Measurements from ENCODE around the gene FBXO15. TPM values are rescaled to one million over a fixed set of nuclear protein-coding genes. Genes with fewer than 3 reads are reported as not detected.

The FBXO15 gene
- total and polyA plus RNA-seq, 2 of the 8 experiments (the other 6 are each of a cell fraction or from before 2014, with no cell fraction given) = 0.84 to 0.85 TPM

DNA sequence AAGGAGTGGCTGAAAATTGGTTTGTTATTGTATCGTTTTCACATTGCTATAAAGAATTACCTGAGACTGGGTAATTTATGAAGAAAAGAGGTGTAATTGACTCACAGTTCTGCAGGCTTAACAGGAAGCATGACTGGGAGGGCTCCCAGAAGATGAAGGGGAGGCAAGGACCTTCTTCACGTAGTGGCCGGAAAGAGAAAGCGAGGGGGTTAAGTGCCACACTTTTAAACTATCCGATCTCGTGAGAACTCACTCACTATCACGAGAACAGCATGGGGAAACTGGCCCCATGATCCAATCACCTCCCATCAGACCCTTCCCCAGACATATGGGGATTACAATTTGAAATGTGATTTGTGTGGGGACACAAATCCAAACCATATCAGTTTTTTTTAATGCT, 81.6 kb downstream of the FBXO15 start:
- Histone ChIP-seq H3K18ac (ENCODE audit: extremely low read depth, low read length) (no peak overlapping the region), H3K23ac (ENCODE audit: insufficient read length) (no peak overlapping the region), H3K27ac (ENCODE audit: low read depth, low read length) (no peak overlapping the region), H2BK20ac (ENCODE audit: low read length) (no peak overlapping the region), H2BK5ac (ENCODE audit: low read depth, low read length) (no peak overlapping the region), H3K4me3 (ENCODE audit: extremely low read depth in 1 of 4, insufficient read depth in 2 of 4, low read depth in 3 of 4, low read length in 4 of 4) (no peak overlapping the region), H2AFZ (ENCODE audit: low read length) (no peak overlapping the region), H3K9me3 (ENCODE audit: insufficient read depth in 2 of 2, low read depth in 1 of 2, low read length in 1 of 2) (no peaks in the 10 kb centered on the region), H3K36me3 (ENCODE audit: control insufficient read depth in 2 of 4, insufficient read depth in 4 of 4, low read length in 3 of 4) (no peaks in the 10 kb centered on the region), H3K4me1 (replicated peaks in 1 of 4; ENCODE audit: control insufficient read depth in 3 of 4, insufficient read depth in 4 of 4, low read length in 3 of 4) (peaks cover 0 to 2% (median under 1%) of the 10 kb centered on the region in 4 experiments; a peak in 2 of 7 replicates), H3K9ac (replicated peaks in 1 of 4; ENCODE audit: extremely low read depth in 1 of 4, low read depth in 3 of 4, low read length in 3 of 4) (no peak overlapping the region), H3K4ac (replicated peaks; ENCODE audit: insufficient read length, low read depth, low read length) (no peak overlapping the region), H2BK15ac (ENCODE audit: low read length) (0 out of 2 replicates have a peak overlapping the region, but pooled peaks have one; percentile 14), H2BK120ac (replicated peaks; ENCODE audit: low read depth, low read length) (no peak overlapping the region), H3K56ac (replicated peaks; ENCODE audit: insufficient read length, low read depth, low read length) (no peak overlapping the region), H3K27me3 (replicated peaks in 1 of 4; ENCODE audit: control insufficient read depth in 3 of 4, extremely low read depth in 1 of 4, insufficient read depth in 3 of 4, low read length in 3 of 4) (no peaks in the 10 kb centered on the region), H3K23me2 (ENCODE audit: low read depth, low read length) (no peaks in the 10 kb centered on the region), H4K5ac (ENCODE audit: insufficient read length, low read depth, low read length) (no peak overlapping the region), H4K8ac (ENCODE audit: extremely low read depth, insufficient read depth, low read length) (no peak overlapping the region), H2AK5ac (ENCODE audit: low read depth, low read length) (no peak overlapping the region), H4K91ac (replicated peaks; ENCODE audit: insufficient read length, low read length) (no peak overlapping the region), H4K20me1 (replicated peaks in 1 of 2; ENCODE audit: control insufficient read depth in 1 of 2, insufficient read depth in 2 of 2, low read length in 2 of 2) (no peaks in the 10 kb centered on the region), H3K14ac (ENCODE audit: insufficient read length) (no peak overlapping the region), H3K79me1 (ENCODE audit: low read depth, low read length) (no peaks in the 10 kb centered on the region), H3K4me2 (ENCODE audit: insufficient read depth in 1 of 2, low read depth in 2 of 2, low read length in 2 of 2) (no peak overlapping the region), H3K79me2 (ENCODE audit: control insufficient read depth in 1 of 2, insufficient read depth in 2 of 2, low read length in 2 of 2) (no peaks in the 10 kb centered on the region), H2BK12ac (ENCODE audit: low read depth, low read length) (no peak overlapping the region)
- CTCF ChIA-PET (ENCODE audit: partially characterized antibody) = interaction anchor here (0.7 to 2.6 kb wide), 9 partner anchors 8 to 86 kb away, joined by 3 to 8 read pairs (median 4); no protein-coding TSS in a partner anchor
- DNase-seq (ENCODE audit: low read depth in 1 of 2, low spot score in 2 of 2) (no peak), FAIRE-seq (peak; percentile 7)
- POLR2A ChIA-PET (ENCODE audit: partially characterized antibody) = no interaction called here
- 72% methylated on average over 7 of the region's 7 CpGs; no CpG with 5 or more reads in 1 of the 2 experiments for WGBS, 2 experiments (ENCODE audit: extremely low coverage in 1 of 2, insufficient coverage in 1 of 2, insufficient read length in 1 of 2, insufficient replicate concordance in 2 of 2, low coverage in 1 of 2, low lambda C conversion rate in 2 of 2, missing lambda C conversion rate in 1 of 2)
- TF ChIP-seq, protein P1, sequence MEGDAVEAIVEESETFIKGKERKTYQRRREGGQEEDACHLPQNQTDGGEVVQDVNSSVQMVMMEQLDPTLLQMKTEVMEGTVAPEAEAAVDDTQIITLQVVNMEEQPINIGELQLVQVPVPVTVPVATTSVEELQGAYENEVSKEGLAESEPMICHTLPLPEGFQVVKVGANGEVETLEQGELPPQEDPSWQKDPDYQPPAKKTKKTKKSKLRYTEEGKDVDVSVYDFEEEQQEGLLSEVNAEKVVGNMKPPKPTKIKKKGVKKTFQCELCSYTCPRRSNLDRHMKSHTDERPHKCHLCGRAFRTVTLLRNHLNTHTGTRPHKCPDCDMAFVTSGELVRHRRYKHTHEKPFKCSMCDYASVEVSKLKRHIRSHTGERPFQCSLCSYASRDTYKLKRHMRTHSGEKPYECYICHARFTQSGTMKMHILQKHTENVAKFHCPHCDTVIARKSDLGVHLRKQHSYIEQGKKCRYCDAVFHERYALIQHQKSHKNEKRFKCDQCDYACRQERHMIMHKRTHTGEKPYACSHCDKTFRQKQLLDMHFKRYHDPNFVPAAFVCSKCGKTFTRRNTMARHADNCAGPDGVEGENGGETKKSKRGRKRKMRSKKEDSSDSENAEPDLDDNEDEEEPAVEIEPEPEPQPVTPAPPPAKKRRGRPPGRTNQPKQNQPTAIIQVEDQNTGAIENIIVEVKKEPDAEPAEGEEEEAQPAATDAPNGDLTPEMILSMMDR (IDR thresholded peaks at IDR 0.05; ENCODE audit: control extremely low read depth in 1 of 3, insufficient read depth in 1 of 3, low read depth in 1 of 3, low read length in 3 of 3) = peak in 2 of 3 experiments; percentile 25 to 33; a peak in 2 of 4 replicates
- peak; percentile 76; the same call in 1 of the 2 replicates for TF ChIP-seq CHD2 (IDR thresholded peaks at IDR 0.05; ENCODE audit: low read length)
- TF ChIP-seq NANOG (IDR thresholded peaks at IDR 0.05; ENCODE audit: insufficient read depth, low read depth, low read length, poor library complexity, severe bottlenecking) = no peak
- TF ChIP-seq RAD21 (IDR thresholded peaks at IDR 0.05 in 1 of 2, conservative IDR thresholded peaks at IDR 0.05 in 1 of 2; ENCODE audit: low read depth in 2 of 2, low read length in 2 of 2) = peak in 1 of 2 experiments; percentile 10; a peak in 1 of 4 replicates
- TF ChIP-seq BRCA1 (IDR thresholded peaks at IDR 0.05; ENCODE audit: low read depth, low read length) = 0 out of 2 replicates have a peak, but pooled peaks have one; percentile 32
- TF ChIP-seq POLR2A (IDR thresholded peaks at IDR 0.05; ENCODE audit: control extremely low read depth in 1 of 2, low read depth in 2 of 2, low read length in 2 of 2) = no peak
